ENCODE data around the gene BANP.
"Not testable (repeated sequence)": the region's sequence is repeated elsewhere in the genome, so short reads cannot be mapped to it uniquely, and the experiment has no call there.

Gene BANP

DNA sequence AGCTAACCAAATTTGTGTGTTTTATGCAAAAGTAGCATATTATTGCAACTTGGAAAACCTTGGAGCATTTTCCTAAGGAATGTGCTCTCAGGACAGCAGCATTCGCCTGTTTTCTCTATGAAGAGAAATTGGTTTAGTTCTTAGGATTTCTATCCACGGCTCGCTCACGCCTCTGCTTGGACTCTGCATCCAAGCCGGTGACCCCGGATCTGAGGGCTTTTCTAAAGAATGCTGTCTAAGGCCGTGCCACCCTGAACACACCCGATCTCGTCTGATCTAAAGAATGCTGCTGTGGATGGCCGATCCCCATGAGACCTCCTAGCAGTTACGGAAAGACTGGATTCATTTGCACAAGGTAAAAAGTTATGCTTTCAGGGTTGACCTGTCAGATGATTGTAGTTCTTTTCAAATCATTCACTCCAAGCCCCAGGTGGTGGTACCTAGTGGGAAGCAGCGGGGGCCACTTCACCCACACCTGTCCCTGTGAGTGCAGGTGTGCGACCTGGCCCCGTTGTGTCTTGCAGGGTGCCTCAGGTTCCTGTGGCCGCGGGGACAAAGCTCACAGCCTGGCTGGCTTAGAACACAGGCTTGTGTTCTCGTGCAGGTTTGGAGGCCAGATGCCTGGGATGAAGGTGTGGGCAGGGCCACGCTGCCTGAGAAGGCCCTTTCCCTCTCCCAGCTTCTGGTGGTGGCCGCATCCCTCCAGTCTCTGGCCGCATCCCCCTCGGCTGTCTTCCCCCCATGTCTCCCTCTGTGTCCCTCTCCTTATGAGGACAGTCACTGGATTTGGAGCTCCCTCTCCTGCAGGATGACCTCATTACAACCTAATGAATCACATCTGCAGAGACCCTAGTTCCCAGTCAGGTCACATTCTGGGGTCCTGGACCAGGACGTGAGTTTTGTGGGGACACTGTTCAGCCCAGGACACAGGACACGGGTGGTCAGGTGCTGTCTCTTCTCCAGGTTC, 71.1 kb downstream of the BANP start:
- Histone ChIP-seq H3K27me3 (replicated peaks) (no peaks in the 10 kb centered on the region), H3K4me3 (ENCODE audit: low read depth, low read length) (no peak overlapping the region), H3K36me3 (replicated peaks) (peaks cover 5% of the 10 kb centered on the region), H3K27ac (no peak overlapping the region)
- in situ Hi-C loops (cut with HindIII; ENCODE audit: low pct_ligation_motif_present, low sequenced_read_pairs), result no loop called here
- TF ChIP-seq, protein P1, sequence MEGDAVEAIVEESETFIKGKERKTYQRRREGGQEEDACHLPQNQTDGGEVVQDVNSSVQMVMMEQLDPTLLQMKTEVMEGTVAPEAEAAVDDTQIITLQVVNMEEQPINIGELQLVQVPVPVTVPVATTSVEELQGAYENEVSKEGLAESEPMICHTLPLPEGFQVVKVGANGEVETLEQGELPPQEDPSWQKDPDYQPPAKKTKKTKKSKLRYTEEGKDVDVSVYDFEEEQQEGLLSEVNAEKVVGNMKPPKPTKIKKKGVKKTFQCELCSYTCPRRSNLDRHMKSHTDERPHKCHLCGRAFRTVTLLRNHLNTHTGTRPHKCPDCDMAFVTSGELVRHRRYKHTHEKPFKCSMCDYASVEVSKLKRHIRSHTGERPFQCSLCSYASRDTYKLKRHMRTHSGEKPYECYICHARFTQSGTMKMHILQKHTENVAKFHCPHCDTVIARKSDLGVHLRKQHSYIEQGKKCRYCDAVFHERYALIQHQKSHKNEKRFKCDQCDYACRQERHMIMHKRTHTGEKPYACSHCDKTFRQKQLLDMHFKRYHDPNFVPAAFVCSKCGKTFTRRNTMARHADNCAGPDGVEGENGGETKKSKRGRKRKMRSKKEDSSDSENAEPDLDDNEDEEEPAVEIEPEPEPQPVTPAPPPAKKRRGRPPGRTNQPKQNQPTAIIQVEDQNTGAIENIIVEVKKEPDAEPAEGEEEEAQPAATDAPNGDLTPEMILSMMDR (IDR thresholded peaks at IDR 0.05; ENCODE audit: low read depth, low read length, missing control alignments), result no peak
- DNase-seq, result no peak

DNA sequence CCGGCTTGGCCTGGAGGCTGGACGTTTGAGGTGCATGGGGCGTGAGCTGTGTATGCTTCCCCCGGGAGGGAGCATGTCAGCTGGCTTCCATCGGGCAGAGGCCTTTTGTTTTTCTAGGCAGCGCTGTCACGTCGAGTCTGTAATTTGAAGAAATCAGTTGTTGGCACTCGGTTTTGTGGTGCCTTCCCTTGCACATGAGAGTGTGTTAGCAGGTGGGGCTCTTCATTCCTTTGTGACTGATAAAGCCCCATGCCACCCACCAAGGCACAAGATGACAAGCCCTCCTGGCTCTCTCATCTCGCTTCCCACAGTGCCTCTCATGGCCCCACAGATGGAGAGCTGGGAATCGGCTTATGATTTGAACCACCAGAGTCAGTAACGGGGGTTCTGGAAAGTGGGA, 72.1 kb downstream of the BANP start:
- Histone ChIP-seq H3K36me3 (replicated peaks) (peaks cover 5% of the 10 kb centered on the region), H3K4me3 (ENCODE audit: low read depth, low read length) (no peak overlapping the region), H3K27me3 (replicated peaks) (no peaks in the 10 kb centered on the region), H3K27ac (no peak overlapping the region)
- in situ Hi-C loops (cut with HindIII; ENCODE audit: low pct_ligation_motif_present, low sequenced_read_pairs), result no loop called here
- TF ChIP-seq, protein P1 (IDR thresholded peaks at IDR 0.05; ENCODE audit: low read depth, low read length, missing control alignments), result no peak
- DNase-seq, result no peak

DNA sequence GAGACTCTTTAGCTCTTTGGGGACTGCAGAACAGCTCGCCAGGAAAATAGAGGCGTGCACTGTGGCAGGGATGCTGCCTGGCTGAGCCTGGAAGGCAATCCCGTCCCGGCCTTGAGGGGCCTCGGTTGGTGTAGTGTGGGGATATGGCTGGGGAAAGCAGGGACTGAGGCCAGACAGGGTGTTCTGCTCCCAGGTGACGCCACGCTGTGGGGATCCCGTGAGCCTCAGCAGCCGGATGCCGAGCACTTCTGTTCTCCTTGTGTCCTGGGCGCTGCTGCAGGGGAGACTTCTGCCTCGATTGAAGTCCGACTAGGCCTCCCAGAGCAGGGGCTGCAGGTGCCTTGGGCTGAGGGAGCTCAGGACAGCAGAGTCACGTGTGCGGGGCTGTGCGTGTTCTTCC, 72.6 kb downstream of the BANP start:
- no peak for DNase-seq
- no peaks in the 10 kb centered on the region for H3K27me3 ChIP-seq (replicated peaks)
- TF ChIP-seq, protein P1 (IDR thresholded peaks at IDR 0.05; ENCODE audit: low read depth, low read length, missing control alignments), result no peak
- no peak overlapping the region for H3K27ac ChIP-seq
- peaks cover 5% of the 10 kb centered on the region for H3K36me3 ChIP-seq (replicated peaks)
- H3K4me3 ChIP-seq (ENCODE audit: low read depth, low read length), result no peak overlapping the region
- in situ Hi-C loops (cut with HindIII; ENCODE audit: low pct_ligation_motif_present, low sequenced_read_pairs), result no loop called here

DNA sequence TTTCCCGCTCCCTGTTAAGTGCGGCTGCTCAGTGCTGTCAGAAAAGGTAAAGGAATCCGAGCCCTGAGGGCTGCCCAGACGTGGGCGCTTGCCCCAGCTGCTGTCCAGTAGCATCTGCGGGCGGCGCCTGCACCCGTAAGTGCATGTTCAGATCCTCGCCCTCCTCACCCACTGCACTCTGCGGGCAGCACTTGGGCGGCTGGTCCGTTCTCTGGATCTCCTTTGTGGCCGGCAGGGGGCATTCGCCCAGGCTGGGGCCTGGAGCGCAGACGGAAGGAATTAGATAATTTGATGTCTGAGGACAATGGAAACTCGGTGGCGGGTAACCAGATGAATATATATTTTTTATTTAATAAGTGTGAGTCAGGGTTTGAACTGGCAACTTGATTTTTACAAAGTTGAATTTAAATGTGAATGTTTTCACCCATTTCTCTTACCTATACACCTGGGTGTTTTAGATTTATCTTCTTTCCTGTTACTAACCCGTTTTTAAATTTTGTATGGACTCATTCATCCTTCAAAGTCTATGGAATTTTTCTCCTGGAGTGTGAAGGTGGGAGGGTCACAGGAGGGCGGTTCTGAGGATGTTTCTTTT, 73.4 kb downstream of the BANP start:
- peak; percentile 38 for DNase-seq
- H3K4me3 ChIP-seq (ENCODE audit: low read depth, low read length); H3K27ac ChIP-seq; H3K36me3 ChIP-seq (replicated peaks); in situ Hi-C loops (cut with HindIII; ENCODE audit: low pct_ligation_motif_present, low sequenced_read_pairs); H3K27me3 ChIP-seq (replicated peaks): not testable (repeated sequence)
- TF ChIP-seq, protein P1 (IDR thresholded peaks at IDR 0.05; ENCODE audit: low read depth, low read length, missing control alignments), result peak; percentile 77

DNA sequence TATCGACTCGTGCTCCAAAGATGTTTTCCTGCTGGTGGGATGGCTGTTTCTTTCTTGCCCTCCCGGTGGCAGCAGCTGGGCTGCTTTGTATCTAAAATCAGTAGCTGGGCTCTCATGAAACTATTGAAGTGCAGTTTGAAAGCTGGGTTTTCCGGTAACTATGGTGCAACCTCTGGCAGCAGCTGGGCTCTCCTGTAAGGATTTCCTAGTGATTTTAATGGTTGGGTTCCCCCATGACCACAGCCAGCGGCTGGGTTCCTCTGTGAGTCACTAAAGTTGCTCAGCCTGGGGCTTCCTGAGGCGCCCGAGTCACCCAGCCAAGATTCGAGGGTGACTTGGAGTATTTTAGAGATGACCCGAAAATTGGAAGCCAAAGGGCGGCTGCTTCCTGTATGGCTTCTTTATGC, 73.9 kb downstream of the BANP start:
- in situ Hi-C loops (cut with HindIII; ENCODE audit: low pct_ligation_motif_present, low sequenced_read_pairs); H3K27me3 ChIP-seq (replicated peaks); H3K36me3 ChIP-seq (replicated peaks); H3K4me3 ChIP-seq (ENCODE audit: low read depth, low read length): not testable (repeated sequence)
- H3K27ac ChIP-seq, result peak overlapping the region; percentile 31
- TF ChIP-seq, protein P1 (IDR thresholded peaks at IDR 0.05; ENCODE audit: low read depth, low read length, missing control alignments), result peak; percentile 59
- peak; percentile 65 for DNase-seq

DNA sequence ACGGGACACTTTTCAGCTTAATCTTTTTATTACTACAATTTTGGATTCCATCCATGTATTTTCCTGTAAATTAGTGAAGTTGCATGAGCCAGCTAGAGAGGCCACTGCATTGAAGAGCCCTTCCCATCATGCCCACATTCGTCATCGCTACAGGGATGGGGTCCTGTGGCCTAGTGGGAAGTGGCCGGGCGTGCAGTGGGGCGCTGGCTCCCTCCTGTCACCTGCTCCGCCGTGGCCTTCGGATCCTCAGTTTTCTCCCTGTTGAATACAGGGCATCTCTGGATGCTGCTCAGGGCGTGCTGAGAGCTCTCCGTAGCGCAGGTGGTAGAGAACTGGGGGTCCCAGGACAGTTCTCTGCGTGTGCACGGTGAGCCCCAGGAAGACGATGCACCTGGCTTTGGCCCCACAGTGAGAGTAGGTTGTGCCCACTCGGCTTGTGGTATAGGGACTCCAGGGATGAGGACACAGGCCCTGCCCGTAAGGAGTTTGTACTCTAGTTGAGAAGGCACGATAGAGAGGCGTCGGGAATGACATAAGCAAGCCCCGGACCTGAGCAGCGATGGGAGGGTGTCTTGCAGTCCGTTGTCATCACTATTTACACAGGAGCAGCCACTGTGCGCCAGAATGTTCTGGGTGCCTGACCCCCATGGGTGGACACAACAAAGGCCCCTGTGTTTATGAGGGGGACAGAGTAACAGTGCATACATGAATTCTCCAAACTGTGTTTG, 74.8 kb downstream of the BANP start:
- DNase-seq; H3K27ac ChIP-seq; H3K36me3 ChIP-seq (replicated peaks); H3K27me3 ChIP-seq (replicated peaks); H3K4me3 ChIP-seq (ENCODE audit: low read depth, low read length); in situ Hi-C loops (cut with HindIII; ENCODE audit: low pct_ligation_motif_present, low sequenced_read_pairs): not testable (repeated sequence)
